NCI-H1930 (cell line): Measurements from ENCODE around the gene NTNG1.

Source experiments
- DNase-seq, 2 experiments: peaks; one replicate each; lab custom pipeline; 2025; lab: John Stamatoyannopoulos, UW

Gene NTNG1

DNA sequence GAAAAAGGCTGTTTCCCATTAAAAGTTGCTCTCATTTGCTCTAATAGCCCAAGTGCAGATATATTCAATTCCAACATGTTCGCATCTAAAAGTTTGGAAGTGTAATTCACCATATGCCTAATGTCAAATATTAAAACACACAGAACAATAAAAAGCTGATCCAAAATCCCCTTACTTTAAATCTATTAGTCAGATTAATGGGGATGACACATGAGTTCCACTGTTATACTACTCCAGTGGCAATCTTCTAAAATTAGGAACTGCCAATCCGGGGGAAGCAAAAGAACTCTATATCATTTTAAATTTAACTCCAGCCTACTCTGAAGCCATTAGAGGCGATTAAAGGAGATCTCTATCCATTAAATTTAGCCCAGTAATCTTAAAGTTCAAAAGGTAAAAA lies 317.1 kb downstream of the NTNG1 start:
- no peak for DNase-seq

DNA sequence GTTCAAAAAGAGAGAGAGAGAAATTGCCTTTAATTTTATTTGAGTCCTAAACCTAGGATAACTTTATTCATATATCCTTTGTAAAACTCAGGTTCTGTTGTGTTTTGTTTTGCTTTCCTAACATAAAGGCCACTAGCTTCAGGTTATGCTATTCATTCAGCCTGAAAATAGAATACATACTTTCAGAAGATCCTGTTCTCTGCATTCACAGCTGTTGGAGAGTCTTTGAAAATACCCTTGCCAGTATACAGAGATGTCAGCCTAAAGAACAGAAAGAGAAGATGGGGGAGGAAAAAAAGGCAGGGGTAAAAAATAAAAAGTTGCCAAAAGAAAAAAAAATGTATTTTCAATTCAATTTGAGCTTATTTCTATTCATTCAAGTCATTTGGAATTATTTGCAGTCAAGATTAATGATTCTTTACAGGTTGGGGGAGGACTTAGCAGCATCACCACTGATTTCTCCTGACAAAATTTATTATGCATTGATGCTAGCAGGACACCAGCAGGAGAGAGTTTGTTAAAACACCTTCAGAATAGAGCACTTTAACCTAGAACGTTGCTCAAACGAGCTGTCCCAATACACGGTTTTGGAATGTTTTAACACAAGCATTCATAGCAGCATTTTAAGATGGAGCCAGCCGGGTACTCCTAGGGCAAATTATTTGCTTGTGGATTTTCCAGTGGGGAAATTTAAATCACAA lies 318.5 kb downstream of the NTNG1 start:
- DNase-seq = no peak

GRCh38 chr1:107460035-107460434 lies 319.2 kb downstream of the NTNG1 start:
- DNase-seq = no peak

- no peak for DNase-seq
These were observed 324.0 kb downstream of the NTNG1 start for GRCh38 chr1:107464827-107465226.

DNA sequence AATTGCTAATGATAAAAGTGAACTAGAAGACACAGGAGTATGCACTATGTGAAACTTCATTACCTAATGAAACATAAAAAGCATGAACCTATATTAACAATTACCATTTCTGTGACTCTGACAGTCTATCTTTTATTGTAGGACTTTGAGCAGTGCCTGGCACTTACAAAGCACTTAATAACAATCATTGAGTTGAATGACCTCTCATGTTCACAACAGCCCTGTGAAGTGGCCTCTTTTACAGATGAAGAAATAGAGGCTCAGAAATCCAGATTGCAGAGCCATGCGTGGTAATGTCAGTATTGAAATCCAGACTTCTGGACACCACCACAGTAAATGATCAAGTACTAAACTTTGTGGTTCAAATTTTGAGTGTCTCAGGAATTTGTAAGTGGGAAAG lies 326.4 kb downstream of the NTNG1 start:
- no peak for DNase-seq

GRCh38 chr1:107467811-107468210 lies 327.0 kb downstream of the NTNG1 start:
- DNase-seq = no peak

- DNase-seq = no peak
These were observed 332.2 kb downstream of the NTNG1 start for GRCh38 chr1:107473065-107473464.

DNA sequence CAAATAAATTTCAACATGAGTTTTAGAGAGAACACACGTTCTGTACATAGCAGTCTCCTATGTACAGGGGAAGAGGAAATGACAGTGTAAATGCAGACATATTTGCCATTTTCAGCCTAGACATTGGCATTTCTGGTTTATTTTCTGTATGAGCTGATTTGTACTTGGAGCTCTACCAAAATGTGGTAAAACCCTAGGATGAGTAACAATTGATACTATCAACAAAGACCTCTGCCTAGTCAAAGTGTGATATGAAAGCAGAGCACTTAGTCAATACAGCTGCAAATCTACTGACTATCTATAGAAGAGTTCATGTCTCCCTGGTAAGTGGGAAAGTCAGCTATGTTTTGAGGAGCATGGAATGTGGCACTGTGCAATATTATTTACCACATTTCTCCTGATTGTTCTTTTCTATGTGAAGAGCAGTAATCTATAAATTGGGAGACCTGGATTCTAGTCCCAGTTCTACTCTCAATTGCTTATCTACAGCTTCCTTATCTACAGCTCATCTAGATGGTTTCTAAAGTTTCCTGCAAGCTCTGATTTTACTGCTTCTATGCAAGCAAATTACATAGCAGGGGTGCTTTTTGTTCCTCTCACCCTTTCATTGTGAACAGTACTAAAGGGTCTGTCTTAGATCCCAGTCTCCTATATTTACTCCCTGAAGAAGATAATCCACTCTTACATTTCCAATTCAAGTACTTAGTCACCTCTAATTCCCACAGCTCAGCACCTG lies 334.2 kb downstream of the NTNG1 start:
- no peak for DNase-seq

DNA sequence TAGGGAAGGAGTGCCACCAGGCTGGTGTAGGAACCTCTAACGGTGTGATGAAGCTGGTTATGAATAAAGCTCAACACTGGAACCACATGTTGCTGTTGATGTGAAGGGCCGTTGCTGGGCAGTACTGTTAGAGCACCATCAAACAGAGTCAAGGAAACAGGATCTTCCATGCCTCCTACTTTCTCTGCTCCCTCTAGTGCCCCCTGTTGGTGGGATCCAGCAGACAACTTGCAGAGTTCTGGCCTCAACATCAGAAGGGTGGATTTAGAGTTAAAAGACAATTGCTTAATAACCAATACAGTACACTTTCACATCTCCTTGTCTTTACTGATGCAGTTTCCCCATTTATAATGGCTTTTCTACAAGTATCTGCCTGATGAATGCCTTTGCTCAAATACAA lies 336.4 kb downstream of the NTNG1 start:
- DNase-seq = peak in 1 of 2 experiments; percentile 16

DNA sequence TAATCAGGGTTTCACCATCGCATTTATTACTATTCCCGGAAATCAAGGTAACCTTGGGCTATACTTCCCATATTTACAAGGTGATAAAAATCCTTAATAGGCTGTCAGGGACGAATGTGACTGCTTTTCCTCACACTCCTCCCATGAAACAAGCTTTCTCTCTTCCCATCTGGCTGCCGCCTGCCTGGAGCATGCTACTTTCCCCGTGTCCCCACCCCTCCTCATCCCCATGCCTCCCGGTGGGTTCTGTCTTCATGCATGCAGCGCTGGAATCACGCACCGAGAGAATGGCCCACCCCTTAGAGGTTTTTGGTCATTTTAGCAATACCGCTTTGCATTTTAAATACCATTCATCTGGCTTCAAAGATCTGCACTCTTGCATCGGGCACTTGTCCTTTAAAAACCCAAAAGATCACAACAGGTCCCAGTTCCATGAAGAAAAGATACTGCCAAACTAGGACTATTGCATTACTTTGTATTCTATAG lies 339.1 kb downstream of the NTNG1 start:
- DNase-seq = no peak

DNA sequence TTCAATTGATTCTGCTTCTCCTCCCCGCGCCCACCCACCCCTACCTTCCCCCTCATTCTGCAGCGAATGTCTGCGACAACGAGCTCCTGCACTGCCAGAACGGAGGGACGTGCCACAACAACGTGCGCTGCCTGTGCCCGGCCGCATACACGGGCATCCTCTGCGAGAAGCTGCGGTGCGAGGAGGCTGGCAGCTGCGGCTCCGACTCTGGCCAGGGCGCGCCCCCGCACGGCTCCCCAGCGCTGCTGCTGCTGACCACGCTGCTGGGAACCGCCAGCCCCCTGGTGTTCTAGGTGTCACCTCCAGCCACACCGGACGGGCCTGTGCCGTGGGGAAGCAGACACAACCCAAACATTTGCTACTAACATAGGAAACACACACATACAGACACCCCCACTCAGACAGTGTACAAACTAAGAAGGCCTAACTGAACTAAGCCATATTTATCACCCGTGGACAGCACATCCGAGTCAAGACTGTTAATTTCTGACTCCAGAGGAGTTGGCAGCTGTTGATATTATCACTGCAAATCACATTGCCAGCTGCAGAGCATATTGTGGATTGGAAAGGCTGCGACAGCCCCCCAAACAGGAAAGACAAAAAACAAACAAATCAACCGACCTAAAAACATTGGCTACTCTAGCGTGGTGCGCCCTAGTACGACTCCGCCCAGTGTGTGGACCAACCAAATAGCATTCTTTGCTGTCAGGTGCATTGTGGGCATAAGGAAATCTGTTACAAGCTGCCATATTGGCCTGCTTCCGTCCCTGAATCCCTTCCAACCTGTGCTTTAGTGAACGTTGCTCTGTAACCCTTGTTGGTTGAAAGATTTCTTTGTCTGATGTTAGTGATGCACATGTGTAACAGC lies 339.9 kb downstream of the NTNG1 start:
- peak in 1 of 2 experiments; percentile 9 for DNase-seq

DNA sequence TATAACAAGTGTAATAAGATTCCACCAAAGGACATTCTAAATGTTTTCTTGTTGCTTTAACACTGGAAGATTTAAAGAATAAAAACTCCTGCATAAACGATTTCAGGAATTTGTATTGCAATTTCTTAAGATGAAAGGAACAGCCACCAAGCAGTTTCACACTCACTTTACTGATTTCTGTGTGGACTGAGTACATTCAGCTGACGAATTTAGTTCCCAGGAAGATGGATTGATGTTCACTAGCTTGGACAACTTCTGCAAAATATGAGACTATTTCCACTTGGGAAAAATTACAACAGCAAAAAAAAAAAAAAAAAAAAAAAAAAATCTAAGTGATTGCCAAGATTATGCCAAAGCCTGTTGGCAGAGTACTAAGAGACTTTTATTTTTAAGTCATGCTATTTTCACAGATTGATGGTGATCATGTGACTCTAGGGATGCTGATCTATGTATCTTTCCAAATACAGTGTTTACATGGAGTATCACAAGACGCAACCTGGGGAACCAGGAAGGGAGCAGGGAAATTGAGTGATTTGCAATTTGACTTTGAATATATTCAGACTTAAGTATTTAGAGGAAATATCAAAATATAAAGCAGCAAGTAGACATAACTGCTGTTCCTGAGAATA lies 341.0 kb downstream of the NTNG1 start:
- DNase-seq = no peak

GRCh38 chr1:107483949-107484348 lies 343.1 kb downstream of the NTNG1 start:
- no peak for DNase-seq

- no peak for DNase-seq
These were observed 345.5 kb downstream of the NTNG1 start for GRCh38 chr1:107486349-107486748.

DNA sequence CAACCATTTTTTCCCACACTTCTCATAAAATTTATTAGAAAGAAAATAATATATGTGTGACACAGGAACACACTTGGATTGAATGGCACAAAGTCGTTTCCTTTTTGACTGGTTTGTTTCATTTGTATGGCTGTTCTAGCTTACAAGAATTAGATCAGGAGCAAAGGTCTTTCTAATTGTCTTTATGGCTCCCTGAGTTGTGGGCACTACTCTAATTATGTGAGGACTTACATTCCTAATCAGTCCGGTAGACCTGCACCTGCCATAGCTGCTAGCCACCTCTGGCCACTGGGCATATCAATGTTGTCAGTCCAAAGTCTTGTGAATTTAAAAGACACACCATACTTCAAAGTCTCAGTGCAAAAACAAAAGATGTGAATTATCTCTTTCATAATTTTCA lies 346.7 kb downstream of the NTNG1 start:
- no peak for DNase-seq

DNA sequence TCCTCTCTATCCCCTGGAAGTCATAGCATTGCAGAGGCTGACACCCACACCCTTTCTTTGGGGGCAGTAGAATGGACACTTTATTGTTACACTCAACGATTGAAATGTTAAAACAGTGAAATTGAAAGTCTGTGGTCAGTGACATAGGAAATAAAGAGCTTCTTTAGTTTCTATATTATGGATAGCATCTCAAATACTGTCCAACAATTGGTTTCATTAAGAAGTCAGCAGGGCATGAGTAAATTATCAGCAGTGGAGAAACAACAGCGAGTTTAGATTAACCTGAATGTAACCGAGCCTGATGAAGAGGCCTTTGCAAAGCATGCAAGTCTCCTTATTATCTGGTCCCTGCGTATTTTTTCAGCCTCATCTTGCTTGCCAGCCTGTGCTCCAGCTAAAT lies 350.7 kb downstream of the NTNG1 start:
- no peak for DNase-seq

DNA sequence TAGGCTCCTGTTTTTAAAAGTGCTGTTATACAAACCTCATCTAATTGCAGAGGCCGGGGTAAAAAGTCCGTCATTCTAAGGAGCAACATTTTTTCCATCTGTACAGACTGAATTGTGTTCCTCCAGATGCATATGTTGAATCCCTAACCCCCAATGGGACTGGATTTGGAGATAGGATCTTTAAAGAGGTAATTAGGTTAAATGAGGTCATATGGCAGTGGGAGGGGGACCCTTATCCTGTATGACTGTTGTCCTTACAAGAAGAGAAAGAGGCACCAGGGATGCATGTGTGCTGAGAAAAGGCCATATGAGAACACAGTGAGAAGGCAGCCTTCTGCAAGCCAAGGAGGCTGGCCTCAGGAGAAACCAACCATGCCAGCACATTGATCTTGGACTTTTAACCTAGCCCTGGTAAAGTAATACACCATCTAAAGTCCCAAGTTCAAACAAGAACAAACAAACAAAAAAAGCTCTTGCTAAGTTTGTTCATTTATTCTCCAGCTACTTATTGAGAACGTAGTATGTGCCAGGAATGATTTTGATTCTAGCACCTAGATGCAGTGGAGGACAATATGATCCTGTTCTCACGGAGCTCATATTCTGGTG lies 352.4 kb downstream of the NTNG1 start:
- no peak for DNase-seq

- no peak for DNase-seq
These were observed 353.2 kb downstream of the NTNG1 start for GRCh38 chr1:107494061-107494460.

GRCh38 chr1:107496002-107496401 lies 355.2 kb downstream of the NTNG1 start:
- no peak for DNase-seq

- DNase-seq = no peak
These were observed 358.4 kb downstream of the NTNG1 start for GRCh38 chr1:107499139-107499744.

- no peak for DNase-seq
These were observed 360.3 kb downstream of the NTNG1 start for GRCh38 chr1:107501081-107501605.
